Nephron (organoid): ENCODE results near the gene ZNF468.
"Not testable (repeated sequence)": the region's sequence is repeated elsewhere in the genome, so short reads cannot be mapped to it uniquely, and the experiment has no call there.

ENCODE experiments used
- H3K27ac Mint-ChIP-seq, 3 experiments: 2 replicates each; pipeline ENCODE4 v1.8.0; 2020; ENCODE audit warnings: mixed read lengths in 3 of 3, mild to moderate bottlenecking in 2 of 3, moderate library complexity in 1 of 3
- H3K27me3 Mint-ChIP-seq: 2 replicates; pipeline ENCODE4 v1.8.0; 2021; ENCODE audit warnings: low read depth, mild to moderate bottlenecking, moderate library complexity, mixed read lengths
- H3K36me3 Mint-ChIP-seq: 2 replicates; pipeline ENCODE4 v1.8.0; 2020; ENCODE audit warnings: low read depth, mixed read lengths
- H3K4me1 Mint-ChIP-seq: 2 replicates; pipeline ENCODE4 v1.8.0; 2020; ENCODE audit warnings: mixed read lengths
- H3K4me3 Mint-ChIP-seq, 3 experiments: 2 replicates each; pipeline ENCODE4 v1.8.0; 2020; ENCODE audit warnings: mild to moderate bottlenecking in 3 of 3, mixed read lengths in 3 of 3, moderate library complexity in 2 of 3
- H3K9me3 Mint-ChIP-seq: 2 replicates; pipeline ENCODE4 v1.8.0; 2020; ENCODE audit warnings: mixed read lengths
- CTCF ChIP-seq, 3 experiments: fragments of 200-600 bp; sonication (generic); IDR thresholded peaks; one replicate each; pipeline ENCODE4 v1.5.0; 2021; ENCODE audit warnings: antibody characterized with exemption in 3 of 3; ENCODE audit not compliant: unreplicated experiment in 3 of 3

The ZNF468 gene

GRCh38 chr19:52896431-52897137, 39.2 kb upstream of the ZNF468 start:
- no peaks in the 10 kb centered on the region for H3K9me3 Mint-ChIP-seq
- no peaks in the 10 kb centered on the region for H3K27me3 Mint-ChIP-seq
- peaks cover 33% of the 10 kb centered on the region for H3K36me3 Mint-ChIP-seq
- H3K4me3 Mint-ChIP-seq = peak overlapping the region; percentile 97 to 99 (median 98)
- H3K4me1 Mint-ChIP-seq = peaks cover 23% of the 10 kb centered on the region
- no peak for TF ChIP-seq CTCF (IDR thresholded peaks at IDR 0.05; ENCODE audit: unreplicated experiment in 3 of 3)
- H3K27ac Mint-ChIP-seq = peak overlapping the region; percentile 95 to 97 (median 95)

GRCh38 chr19:52891336-52891735, 33.9 kb upstream of the ZNF468 start:
- Mint-ChIP-seq H3K4me3 (no peak overlapping the region), H3K9me3 (peaks cover 2% of the 10 kb centered on the region), H3K27me3 (no peaks in the 10 kb centered on the region), H3K4me1 (peaks cover 5% of the 10 kb centered on the region), H3K27ac (no peak overlapping the region), H3K36me3 (peaks cover 73% of the 10 kb centered on the region)
- no peak for TF ChIP-seq CTCF (IDR thresholded peaks at IDR 0.05; ENCODE audit: unreplicated experiment in 3 of 3)

- peaks cover 3% of the 10 kb centered on the region for H3K4me1 Mint-ChIP-seq
- H3K36me3 Mint-ChIP-seq = peaks cover 77% of the 10 kb centered on the region
- H3K27ac Mint-ChIP-seq = no peak overlapping the region
- H3K27me3 Mint-ChIP-seq = no peaks in the 10 kb centered on the region
- TF ChIP-seq CTCF (IDR thresholded peaks at IDR 0.05; ENCODE audit: unreplicated experiment in 3 of 3) = no peak
- H3K9me3 Mint-ChIP-seq = peaks cover 4% of the 10 kb centered on the region
- H3K4me3 Mint-ChIP-seq = no peak overlapping the region
Observed at GRCh38 chr19:52889931-52890330, 32.5 kb upstream of the ZNF468 start.

- TF ChIP-seq CTCF (IDR thresholded peaks at IDR 0.05; ENCODE audit: unreplicated experiment in 3 of 3) = no peak
- Mint-ChIP-seq H3K4me3 (no peak overlapping the region), H3K27ac (no peak overlapping the region), H3K4me1 (no peaks in the 10 kb centered on the region), H3K36me3 (peaks cover 81% of the 10 kb centered on the region), H3K27me3 (no peaks in the 10 kb centered on the region), H3K9me3 (peaks cover 8% of the 10 kb centered on the region)
Observed at GRCh38 chr19:52889076-52889475, 31.7 kb upstream of the ZNF468 start.

- Mint-ChIP-seq H3K36me3 (peaks cover 90% of the 10 kb centered on the region), H3K4me1 (no peaks in the 10 kb centered on the region), H3K4me3 (no peak overlapping the region), H3K27ac (no peak overlapping the region), H3K27me3 (no peaks in the 10 kb centered on the region), H3K9me3 (peaks cover 45% of the 10 kb centered on the region)
- TF ChIP-seq CTCF (IDR thresholded peaks at IDR 0.05; ENCODE audit: unreplicated experiment in 3 of 3) = no peak
Observed at GRCh38 chr19:52880895-52881389, 23.5 kb upstream of the ZNF468 start.

GRCh38 chr19:52872996-52873395, 15.6 kb upstream of the ZNF468 start:
- not testable (repeated sequence) for H3K4me3 Mint-ChIP-seq, H3K9me3 Mint-ChIP-seq, H3K4me1 Mint-ChIP-seq, H3K27ac Mint-ChIP-seq, H3K27me3 Mint-ChIP-seq
- H3K36me3 Mint-ChIP-seq = peaks cover 29% of the 10 kb centered on the region
